Stimulated activated CD4-positive, alpha-beta T cell treated with anti-CD3 and anti-CD28 coated beads, Interleukin-12 subunit alpha, Interleukin-12 subunit beta, amount 100 ng/mL, for 4 hours (primary cell): ENCODE data around the gene IQCK.

Experiments used
- DNase-seq: peaks from one replicate; pipeline ENCODE4 v3.0.0-alpha.2; 2020

IQCK gene

DNA sequence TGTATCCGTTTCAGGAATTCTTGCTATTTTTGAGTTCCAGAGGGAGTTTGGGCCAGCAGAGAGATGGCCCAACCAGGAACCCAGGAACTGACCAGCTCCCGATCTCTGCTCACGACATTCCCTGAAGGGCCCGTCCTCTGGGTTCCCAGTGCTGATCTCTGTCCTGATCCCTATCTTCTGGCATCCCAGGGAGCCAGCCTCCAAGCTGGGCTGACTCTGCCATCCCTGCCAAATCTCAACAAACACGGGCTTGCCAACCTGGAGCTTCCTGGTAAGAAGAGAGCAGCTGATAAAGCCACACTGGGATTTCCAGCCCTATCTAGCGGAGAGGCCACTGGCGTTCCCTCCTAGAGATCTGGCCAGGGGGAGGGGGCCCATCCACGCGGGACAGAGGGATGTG, 150.3 kb downstream of the IQCK start:
- DNase-seq: no peak

DNA sequence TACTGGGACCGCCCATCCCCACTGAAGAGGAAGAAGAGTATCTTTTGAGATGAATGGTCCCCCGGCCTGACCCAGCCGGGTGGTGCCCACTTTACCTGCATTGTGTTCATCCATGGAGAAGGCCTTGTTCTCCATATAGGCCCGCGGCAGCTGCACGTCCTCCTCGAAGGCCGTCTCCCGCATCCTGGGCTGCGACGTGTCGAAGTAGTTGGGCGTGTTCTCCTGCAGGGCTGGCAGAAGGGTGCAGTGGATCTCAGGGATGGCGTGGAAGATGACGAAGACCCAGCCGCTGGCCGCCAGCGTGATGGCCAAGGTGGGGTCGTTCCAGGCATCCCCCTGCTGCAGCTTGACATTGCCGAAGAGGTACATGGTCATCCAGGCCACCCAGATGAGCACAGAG, 153.7 kb downstream of the IQCK start:
- no peak for DNase-seq

DNA sequence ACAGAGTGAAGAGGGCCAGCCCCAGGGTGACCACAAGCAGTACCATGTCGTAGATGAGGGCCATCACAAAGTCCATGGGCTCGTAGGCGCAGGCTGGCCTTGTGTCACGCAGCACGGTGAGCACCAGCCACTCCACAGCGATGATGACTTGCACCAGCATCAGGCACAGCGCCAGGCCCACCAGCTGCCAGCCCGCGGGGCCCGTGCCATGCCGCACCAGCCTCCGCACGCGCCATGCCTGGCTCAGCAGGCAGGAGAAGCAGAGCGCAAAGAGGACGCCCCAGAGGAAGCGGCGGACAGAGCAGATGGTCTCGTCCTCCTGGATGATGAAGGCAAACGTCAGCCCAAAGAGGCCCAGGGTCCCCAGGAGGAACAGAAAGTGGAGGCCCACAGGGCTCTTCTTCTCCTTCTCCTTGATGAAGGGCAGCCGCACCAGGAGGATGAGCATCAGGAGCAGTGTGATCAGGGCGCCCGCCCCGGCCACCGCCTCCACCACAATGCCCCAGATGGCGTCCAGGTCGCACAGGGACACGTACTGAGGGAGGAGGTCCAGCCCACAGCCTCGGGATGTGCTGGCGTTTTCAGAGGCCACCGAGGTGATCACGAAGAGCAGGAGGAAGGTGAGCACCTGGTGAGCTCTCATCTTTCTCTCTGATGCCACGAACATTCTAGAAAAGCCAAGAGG, 154.2 kb downstream of the IQCK start:
- DNase-seq: no peak

DNA sequence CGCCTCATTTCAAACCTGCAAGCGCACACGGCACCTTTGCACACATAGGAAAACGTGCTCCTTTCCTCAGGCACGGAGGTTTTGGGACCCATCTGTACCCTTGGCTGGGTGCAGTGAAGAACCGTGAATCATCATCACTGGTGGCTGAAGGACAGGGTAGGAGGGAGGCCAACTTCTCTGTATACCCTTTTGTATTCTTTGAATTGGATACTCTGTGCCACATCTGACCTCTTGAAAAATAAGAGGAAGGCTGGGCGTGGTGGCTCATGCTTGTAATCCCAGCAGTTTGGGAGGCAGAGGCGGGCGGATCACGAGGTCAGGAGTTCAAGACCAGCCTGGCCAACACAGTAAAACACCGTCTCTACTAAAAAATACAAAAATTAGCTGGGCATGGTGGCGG, 154.9 kb downstream of the IQCK start:
- DNase-seq: no peak

DNA sequence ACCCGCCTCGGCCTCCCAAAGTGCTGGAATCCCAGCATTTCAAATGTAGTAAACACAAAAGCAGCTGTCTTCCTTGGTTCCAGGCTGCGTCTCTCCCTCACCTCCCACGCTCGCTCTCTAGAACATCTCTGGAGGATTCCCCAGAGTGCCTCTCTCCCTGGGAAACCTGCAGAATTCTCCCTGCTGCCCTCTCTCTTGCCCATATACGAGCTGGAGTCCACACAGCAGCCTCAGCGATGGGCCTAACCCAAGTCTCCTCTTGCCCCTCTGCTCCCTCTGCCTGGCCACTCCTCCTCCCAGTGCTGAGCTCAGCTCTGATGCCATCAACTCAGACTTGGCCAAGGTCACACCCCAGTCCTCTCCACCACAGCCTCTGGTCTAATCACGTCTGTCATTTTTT, 156.0 kb downstream of the IQCK start:
- no peak for DNase-seq

DNA sequence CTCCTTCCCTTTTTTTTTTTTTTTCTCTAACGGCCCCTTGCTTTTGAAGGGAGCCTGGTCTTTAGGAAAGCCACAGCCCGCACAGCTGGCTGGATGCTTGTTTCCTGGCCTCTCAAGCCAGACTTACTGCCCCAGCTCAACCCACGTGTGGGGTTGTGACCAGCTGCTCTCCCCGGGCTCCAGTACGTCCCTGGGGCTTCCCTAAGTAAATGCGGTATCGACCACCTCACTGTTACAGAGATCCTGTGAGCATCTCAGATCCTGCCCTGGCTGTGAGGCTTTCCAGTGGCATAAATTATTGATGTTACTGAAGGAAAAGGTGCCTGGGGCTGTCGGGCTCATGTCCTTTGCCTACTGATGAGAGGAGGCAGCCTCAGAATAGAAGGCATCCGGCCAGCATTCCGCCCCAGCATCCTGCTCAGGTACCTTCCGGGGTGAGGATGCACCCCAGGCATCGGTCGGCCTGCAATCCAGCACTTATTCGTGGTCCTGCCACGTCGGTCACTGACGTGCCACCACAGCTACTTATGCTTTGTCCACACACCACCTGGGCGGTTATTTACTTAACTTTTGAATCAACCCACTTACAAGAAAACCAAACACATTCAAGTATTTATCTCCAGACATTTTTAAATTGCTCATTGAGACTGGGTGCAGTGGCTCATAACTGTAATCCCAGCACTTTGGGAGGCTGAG, 156.9 kb downstream of the IQCK start:
- DNase-seq: no peak

DNA sequence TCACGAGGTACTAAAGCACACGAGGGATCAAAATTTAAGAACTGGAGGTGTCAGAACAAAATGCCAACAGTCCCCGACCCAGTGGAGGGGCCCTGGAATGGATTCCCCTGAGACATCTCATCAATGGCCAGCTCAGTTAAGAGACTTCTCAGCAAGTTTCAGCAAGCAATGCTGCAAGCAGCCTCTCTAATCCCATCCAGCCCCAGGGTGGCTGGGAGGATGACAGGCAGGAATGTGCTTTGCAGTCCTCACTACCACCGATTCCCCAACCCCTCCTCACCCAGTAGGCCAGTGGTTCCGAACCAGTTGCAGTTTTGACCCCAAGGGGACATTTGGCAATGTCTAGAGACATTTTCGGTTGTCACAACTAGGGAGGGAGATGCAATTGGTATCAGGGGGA, 157.8 kb downstream of the IQCK start:
- DNase-seq: no peak

DNA sequence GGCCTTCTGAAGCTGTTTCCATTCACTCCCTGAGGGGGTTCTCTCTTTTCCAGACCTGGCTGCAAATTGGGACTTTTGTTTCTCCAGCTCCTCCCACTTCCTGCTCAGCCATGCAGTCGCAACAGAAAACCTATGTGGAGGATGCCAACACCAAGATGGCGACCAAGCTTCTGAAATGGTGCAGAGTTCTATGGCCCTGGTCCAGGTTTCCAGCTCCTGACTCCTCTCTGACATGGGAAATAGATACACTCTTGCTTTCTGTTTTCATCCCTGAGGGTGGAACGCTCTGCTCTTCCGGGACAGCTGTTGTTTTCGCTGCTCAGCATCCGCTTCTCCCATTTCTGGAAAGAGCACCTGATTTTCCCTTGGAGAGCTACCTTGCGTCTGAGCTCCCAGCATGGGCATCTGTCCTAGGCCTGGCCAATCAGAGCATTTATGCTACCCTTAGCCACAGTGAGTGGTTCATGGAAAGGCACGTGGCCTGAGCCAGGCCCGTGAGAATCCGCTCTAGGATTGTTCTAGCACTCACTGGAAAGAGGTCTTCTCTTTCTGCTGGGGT, 158.5 kb downstream of the IQCK start:
- DNase-seq: no peak

DNA sequence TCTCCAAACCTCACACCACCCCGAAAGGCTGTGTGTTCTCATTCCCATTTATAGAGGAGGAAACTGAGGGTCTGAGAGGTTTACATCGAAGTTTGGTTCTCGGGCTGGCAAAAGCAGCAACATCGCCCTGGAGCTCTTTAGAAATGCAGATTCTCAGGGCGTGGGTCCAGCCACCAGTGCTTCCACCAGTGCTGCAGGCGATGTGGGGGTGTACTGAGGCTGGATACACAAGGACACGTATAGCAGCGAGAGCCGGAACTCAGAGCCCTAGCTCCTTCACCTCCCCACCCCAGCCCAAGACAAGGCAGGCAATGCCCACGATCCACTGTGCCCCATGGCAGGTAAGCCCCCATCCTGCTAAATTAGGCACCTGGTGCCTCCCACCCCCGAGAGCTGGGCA, 160.7 kb downstream of the IQCK start:
- no peak for DNase-seq

DNA sequence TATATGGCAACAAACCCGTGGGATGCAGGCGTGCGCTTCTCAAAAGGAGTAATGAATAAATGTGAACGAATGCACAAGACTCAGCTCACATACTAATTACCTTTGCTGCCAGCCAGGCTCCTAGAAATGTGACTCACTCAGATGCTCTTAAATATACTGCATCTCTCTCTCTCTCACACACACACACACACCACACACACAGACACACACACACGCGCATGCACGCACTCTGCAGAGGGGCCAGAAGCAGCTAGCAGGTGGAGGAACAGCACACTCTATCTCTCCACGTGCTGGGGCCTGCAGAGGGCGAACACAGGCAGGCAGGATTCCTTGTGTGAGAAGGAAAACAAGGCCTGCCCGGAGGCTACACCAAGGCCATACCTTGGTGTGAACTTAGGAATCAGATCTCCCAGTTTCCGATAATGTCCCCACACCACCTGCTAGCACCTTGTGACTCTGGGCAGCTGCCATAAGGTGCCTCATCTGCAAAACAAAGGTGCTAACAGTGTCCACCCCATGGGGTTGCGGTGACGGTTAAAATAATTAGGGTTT, 161.2 kb downstream of the IQCK start:
- no peak for DNase-seq

DNA sequence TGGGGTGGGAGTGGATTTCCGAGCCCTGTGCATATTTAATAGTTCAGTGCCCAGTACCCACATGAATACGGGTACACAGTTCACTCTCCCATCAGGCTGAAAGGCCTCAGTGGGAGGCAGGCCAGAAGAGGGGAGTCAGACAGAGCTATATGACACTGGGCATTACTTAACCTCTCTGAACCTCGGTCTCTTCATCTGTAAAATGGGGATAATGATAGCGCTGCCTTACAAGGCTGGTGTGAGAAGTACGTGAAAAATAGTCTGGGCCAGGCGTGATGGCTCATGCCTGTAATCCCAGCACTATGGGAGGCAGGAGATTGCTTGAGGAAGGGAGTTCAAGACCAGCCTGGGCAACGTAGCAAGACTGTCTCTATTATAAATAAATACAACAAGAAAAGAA, 163.0 kb downstream of the IQCK start:
- no peak for DNase-seq

DNA sequence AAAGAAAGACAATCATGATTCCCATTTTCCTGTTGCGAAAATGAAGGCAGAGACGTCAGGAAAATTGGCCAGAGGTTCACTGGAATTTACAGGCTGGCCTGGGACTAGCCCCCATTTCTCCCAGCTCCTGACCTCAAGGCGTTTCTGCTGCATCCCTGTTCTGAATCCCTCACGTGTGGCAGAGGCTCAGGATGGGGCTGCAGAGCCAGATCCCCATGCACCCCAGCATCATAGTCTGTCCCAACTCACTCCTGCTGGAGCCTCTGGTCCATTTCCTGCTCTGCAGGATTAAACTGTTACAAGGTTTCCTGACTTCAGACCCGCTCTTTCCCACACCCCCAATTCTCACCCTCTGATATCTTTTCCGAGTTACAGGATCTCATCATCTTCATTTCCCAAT, 163.7 kb downstream of the IQCK start:
- no peak for DNase-seq

DNA sequence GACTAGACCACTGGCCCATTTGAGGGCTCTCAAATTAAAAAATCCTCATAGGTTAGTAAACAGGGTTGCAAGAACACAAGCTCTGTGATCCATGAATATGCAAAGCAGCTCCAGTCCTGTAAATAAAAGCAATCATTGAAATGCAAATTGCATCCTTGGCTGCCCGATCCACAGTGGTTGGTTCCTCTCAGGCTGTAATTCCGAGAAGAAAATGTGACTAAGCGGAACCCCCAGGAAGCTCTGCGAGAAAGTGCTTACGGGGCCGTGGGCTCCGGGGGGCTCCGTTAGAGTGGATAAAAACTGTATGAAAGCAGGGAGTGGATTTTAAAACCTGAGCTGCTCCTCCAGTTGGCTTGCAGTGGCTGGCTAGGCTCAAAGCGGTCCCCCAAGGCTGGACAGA, 164.1 kb downstream of the IQCK start:
- no peak for DNase-seq

DNA sequence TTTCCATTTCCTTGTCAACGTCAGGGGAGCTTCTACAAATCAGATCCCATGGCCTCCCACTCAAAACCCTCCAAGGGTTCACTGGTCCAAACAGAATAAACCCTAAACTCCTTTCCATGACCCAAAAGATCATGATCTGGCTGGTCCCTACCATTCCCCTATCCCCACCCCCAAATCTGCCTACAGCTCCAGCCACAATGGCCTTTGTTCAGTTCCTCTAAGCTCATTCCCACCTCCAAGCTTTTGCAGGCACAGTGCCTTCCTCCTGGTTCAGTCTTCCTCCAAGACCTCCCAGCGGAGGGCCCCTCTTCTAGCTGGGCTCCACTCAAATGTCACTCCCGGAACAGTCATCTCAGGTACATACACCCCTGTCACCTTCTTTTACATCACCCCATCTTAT, 164.6 kb downstream of the IQCK start:
- no peak for DNase-seq

DNA sequence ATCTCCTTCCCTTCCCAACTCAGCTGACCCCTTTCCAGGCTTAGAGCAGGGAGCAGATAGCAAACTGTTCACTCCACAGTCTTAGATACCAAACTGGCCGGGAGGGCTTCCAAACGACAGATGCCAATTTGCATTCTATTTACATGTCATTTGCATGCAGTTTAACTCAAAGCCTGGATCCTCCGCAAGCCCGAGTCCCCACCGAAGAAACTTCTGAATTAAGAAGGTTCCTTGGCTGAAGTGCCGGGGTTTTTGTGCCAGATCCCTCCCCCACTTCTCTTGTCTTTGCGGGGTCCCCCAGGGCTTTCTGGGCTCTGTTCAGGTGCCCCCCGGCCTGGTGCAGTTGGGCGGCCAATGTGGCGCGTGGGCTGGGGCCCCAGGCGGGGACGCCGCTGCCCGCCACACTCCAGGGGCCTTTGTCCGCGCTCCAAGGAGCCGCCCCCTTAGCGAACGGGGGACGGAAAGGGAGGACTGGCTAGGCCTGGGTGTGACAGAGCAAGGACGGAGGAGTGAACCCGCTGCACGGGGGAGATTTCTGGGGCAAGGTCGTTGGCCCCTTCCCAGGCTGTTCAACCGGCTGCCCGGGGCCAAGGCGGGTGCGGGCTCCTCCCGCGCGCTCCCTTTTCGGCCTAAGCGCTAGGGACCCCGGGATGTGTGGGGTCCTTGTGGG, 165.4 kb downstream of the IQCK start:
- DNase-seq: peak; percentile 6

DNA sequence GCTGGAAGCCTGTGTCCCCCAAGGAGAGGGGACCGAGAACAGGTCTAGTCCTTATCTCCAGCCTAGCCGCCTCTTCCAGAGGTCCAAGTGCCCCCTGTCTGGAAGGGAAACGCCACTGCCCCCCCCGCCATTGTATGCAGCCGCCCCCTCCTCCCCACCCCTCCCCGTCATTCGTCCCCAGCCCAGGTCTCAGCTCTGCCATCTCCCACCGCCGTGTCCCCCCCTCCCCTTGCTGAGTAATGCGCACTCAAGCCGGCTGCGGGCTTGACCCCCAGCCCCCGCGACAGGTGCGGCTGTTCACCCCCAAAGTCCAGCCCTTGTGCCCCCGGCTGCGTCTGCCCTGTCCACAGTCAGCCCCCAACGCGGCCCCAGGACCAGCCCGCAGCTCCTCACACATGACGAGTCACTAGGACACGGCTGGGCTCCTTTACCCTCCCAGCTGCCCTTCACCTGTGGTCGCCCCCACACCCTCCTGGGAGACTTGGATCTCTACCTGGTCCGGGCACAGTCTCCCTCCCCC, 166.0 kb downstream of the IQCK start:
- peak; percentile 9 for DNase-seq

DNA sequence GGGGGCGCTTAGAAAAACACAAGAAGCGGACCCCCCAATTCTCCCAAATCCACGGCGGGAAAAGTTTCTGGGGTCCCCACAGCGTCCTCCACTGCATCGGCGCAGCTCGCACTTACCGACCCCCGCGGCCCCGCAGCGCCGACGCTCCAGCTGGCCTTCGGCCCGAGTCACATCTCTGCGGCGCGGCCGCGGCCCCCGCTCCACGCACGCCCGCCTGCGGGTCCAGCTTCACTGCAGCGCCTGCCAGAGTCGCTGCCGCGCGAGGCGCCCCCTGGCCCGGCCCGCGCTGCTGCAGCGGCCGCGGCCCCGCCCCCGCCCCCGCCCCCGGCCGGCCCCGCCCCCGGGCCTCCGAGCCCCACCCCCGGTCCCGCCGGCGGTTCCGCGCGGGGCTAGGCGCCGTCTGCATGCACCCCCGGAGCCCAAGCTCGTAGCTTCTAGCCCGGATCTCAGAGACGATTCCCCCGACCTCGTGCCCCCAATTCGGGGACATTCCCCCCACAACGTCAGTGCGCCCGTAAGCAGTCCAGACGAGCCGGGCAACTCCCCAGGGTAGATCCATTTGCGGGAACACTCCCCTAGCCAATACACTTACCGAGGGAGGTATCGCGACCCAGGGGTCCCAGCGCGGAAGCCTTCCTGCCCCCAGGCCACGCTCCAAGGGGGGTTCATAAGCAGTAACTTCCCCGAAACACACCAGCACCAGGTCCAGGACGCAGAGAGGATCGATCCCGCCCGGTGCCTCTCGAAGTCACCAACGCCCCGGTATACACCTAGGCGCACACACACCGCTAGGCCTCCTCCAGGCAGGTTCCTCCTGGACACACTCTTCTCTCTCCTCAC, 166.8 kb downstream of the IQCK start, which contains the start of gene GPRC5B:
Gene GPRC5B (minus strand): TSS at position 238 of the 840 bp plus-strand sequence. CDS start 12,003 bp downstream, outside the sequence.
- DNase-seq: peak; percentile 40

DNA sequence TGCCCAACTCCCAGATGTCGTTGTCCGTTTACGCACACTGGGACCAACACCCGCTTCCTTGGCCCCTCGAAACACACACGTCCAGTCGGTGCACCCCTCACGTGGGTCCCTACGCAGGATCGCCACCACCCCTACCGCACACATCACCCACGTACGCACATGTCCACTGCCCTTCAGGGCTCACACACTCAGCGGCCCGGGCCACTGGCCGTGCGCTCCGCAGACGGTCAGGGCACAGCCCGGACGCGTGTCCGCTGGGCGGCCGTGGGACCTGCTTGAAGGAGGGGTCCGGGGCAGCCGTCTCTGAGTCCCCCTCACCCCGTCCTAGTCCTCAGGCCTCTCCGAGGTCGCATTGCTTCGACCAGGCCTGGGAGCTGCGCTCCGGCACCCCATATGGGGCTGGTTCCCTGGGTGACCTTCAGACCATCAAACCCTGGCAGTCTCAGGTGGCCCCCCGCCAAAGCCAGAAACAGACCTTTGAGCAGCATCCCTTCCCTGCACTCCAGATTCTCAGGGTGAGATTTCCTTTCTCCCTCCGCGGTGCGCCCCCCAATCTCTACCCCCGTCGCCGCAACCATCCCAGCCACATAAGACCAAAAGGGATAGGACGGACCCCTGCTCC, 167.5 kb downstream of the IQCK start:
- DNase-seq: peak; percentile 15

DNA sequence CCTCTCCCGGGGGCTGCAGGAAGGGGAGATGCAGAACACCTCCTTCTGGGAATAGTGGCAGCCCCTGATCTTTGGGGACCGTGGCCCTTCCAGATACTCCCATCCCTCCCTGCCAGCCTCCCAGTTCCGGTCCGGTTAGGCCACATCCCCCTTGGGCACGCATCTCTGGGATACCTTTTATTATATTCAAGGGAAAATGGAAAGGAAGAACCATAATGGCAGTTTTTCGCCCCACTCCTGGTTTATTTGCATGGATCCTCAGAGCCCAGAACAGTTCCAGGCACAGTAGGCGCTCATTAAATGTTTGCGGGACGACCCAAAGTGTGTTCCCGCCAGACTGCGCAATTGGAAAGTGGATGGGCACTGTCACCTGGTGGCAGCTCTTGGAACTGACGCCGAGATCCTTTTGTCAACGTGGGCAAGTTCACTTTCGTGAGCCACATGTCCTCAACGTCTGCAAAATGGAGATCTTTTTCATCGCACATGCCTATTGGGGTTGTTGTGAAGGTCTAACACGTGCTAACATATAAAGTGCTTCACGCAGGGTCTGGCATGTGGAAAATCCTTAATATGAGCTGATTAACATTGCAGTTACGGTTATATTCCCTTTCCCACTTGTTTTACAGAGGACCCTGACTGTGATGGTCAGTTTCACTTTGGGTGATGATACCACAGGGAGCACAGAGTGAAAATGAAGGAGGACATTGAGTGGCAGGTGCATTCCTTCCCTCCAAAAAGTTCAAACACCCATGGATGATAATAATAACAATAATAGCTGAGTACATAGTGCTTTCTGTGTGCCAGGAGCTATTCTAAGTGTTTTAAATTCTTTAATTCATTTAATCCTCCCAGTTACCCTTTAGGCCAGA, 168.2 kb downstream of the IQCK start:
- DNase-seq: peak; percentile 81

DNA sequence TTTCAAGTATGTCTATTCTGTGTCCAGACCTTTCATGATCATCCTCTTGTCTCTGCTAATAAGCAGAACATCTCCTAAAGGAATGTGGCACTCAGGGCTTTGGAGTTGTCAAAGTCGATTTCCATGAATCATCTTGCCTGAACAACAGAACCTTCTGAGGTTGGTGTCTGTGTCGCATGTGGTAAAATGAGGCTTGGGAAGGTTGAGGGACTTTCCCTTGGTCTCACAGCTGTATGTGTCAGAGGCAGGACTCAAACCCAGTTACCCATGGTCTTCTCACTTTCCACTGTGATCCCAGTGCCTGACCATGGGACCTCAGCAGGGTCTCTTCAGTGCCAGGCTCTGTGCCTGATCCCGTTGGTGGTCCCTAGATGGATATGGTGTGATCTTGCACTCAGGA, 170.8 kb downstream of the IQCK start:
- DNase-seq: no peak

DNA sequence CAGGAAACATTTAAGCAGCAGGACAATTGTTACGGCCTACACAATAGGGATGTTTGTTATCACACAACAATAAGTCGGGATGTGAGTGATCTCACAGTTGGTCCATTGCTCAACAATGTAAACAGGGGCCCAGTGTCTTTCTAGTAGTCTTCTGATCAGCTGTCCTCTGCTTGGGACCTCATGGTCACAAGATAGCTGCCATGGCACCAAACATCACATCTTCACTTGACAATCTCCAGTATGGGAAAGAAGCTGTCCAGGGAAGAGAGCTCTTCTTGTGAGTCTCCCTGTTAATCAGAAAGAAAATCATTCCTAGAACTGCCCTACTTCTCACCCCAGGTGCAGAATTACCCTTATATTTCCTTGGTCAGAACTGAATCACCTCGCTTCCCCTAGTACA, 172.8 kb downstream of the IQCK start:
- DNase-seq: no peak
